Activated CD4-positive, alpha-beta T cell treated with anti-CD3 and anti-CD28 coated beads, Interleukin-2, Interleukin-4, amounts not matched to agents 100 ng/mL and 50 ng/mL, durations not matched to agents 16 hours and 8 hours (primary cell): Measurements from ENCODE around the gene IL17RE.

ENCODE experiments used
- DNase-seq: peaks from one replicate; pipeline ENCODE4 v3.0.0-alpha.2; 2020; ENCODE audit warnings: low spot score

IL17RE gene

DNA sequence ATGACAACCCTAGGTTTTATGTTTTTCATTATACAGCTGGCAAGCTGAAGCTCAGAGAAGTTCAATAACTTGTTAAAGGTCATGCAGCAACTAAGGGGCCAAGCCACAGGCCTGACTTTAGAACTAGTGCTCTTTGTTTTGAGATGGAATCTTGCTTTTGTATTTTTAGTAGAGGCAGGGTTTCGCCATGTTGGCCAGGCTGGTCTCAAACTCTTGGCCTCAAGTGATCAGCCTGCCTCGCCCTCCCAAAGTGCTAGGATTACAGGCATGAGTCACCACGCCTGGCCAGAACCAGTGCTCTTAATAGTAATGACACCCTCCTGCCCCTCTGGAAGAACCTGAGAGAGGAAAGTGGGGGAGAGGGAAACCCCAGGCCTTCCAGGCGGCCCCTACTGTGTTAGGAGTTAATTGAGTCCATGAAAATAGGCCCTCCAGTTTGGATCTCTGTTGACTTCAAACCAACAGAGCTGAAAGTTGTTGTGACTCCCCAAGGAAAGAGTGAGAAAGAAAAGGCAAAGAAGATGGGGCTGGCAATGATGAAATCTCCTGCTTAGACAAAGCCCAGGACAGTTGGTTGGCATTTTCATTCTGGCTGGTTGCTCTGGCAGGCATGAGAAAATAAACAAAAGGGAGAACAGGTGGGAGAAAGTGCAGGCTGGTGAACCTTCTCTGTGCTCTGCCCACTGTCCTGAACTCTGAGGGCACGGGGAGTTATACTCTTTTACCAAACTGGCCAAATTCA, 53.1 kb downstream of the IL17RE start:
- DNase-seq, result no peak

DNA sequence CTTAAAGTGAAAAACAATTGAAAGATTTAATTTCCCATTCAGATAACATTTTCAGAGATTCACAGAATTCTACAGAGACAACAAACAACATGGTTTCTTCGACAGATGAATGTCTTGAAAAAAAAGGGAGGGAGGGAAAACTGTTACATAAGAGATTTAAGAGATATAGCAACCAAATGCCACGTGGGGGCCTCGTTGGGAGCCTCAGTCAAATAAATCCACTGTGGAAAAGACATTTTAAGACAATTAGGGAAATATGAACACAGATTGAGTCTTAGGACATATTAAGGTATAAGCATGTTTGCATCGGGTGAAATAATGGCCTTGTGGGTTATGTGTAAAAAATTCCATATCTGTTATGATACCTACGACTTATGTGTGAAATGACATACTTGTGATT, 54.6 kb downstream of the IL17RE start:
- no peak for DNase-seq

- no peak for DNase-seq
These were observed 62.7 kb downstream of the IL17RE start for GRCh38 chr3:9965200-9965875.
